ENCODE data around the gene CLDN3.

CLDN3 gene

GRCh38 chr7:73740771-73741170, 29.3 kb downstream of the CLDN3 start:
- H3K4me3 ChIP-seq (ENCODE audit: low read depth, low read length), result no peak overlapping the region
- peak overlapping the region; percentile 15 for H3K4me2 ChIP-seq (ENCODE audit: low read length)
- H3K4ac ChIP-seq (ENCODE audit: low read depth, low read length), result no peak overlapping the region
- H2BK12ac ChIP-seq (ENCODE audit: low read length), result peak overlapping the region; percentile 73
- no peak overlapping the region for H4K12ac ChIP-seq (ENCODE audit: low read depth, low read length)
- H2BK5ac ChIP-seq (ENCODE audit: low read depth, low read length, poor library complexity), result peak overlapping the region; percentile 65
- H3K9me3 ChIP-seq (ENCODE audit: insufficient read depth, low read depth, low read length), result no peaks in the 10 kb centered on the region
- no peak overlapping the region for H2AFZ ChIP-seq (ENCODE audit: insufficient read depth, low read length, poor library complexity)
- no peak overlapping the region for H4K8ac ChIP-seq (ENCODE audit: low read depth, low read length)
- peak; percentile 96 to 99 for DNase-seq
- H3K36me3 ChIP-seq (ENCODE audit: control insufficient read depth in 1 of 2, insufficient read depth in 2 of 2, low read length in 2 of 2), result peaks cover 16 to 18% of the 10 kb centered on the region in 2 experiments
- peak overlapping the region; percentile 64 for H3K14ac ChIP-seq (ENCODE audit: low read length)
- no peak overlapping the region for H3K9ac ChIP-seq (ENCODE audit: low read length)
- peak overlapping the region; percentile 61 for H3K18ac ChIP-seq (ENCODE audit: low read length)
- H3K79me2 ChIP-seq (ENCODE audit: control insufficient read depth, insufficient read depth, low read length, poor library complexity), result peaks cover 13% of the 10 kb centered on the region
- no peaks in the 10 kb centered on the region for H3K27me3 ChIP-seq (ENCODE audit: insufficient read depth, low read length)
- H3K4me1 ChIP-seq (ENCODE audit: control insufficient read depth in 1 of 2, insufficient read depth in 2 of 2, low read length in 2 of 2), result peaks cover 39 to 46% of the 10 kb centered on the region in 2 experiments
- peak overlapping the region; percentile 53 for H2BK120ac ChIP-seq (ENCODE audit: insufficient read depth, low read length, poor library complexity)
- H4K91ac ChIP-seq (ENCODE audit: low read depth, low read length), result peak overlapping the region; percentile 62
- H3K79me1 ChIP-seq (ENCODE audit: low read length), result peaks cover 37% of the 10 kb centered on the region
- peak overlapping the region; percentile 59 for H2AK5ac ChIP-seq (ENCODE audit: low read length)
- H3K23ac ChIP-seq (ENCODE audit: low read length), result no peak overlapping the region
- WGBS (ENCODE audit: extremely low coverage, insufficient coverage, insufficient read length), result no CpG with 5 or more reads among the region's 5 CpGs
- peak overlapping the region; percentile 80 for H3K27ac ChIP-seq (ENCODE audit: low read depth, low read length)

GRCh38 chr7:73740212-73740611, 29.9 kb downstream of the CLDN3 start:
- no peak overlapping the region for H4K12ac ChIP-seq (ENCODE audit: low read depth, low read length)
- no peaks in the 10 kb centered on the region for H3K9me3 ChIP-seq (ENCODE audit: insufficient read depth, low read depth, low read length)
- no peaks in the 10 kb centered on the region for H3K27me3 ChIP-seq (ENCODE audit: insufficient read depth, low read length)
- no peak for DNase-seq
- WGBS (ENCODE audit: extremely low coverage, insufficient coverage, insufficient read length), result no CpG with 5 or more reads among the region's 7 CpGs
- peaks cover 37% of the 10 kb centered on the region for H3K79me1 ChIP-seq (ENCODE audit: low read length)
- no peak overlapping the region for H2AFZ ChIP-seq (ENCODE audit: insufficient read depth, low read length, poor library complexity)
- H2BK5ac ChIP-seq (ENCODE audit: low read depth, low read length, poor library complexity), result peak overlapping the region; percentile 65
- no peak overlapping the region for H3K4me3 ChIP-seq (ENCODE audit: low read depth, low read length)
- no peak overlapping the region for H4K8ac ChIP-seq (ENCODE audit: low read depth, low read length)
- peak overlapping the region; percentile 59 for H2AK5ac ChIP-seq (ENCODE audit: low read length)
- no peak overlapping the region for H3K9ac ChIP-seq (ENCODE audit: low read length)
- peaks cover 13% of the 10 kb centered on the region for H3K79me2 ChIP-seq (ENCODE audit: control insufficient read depth, insufficient read depth, low read length, poor library complexity)
- H3K36me3 ChIP-seq (ENCODE audit: control insufficient read depth in 1 of 2, insufficient read depth in 2 of 2, low read length in 2 of 2), result peaks cover 18 to 20% of the 10 kb centered on the region in 2 experiments
- H3K4ac ChIP-seq (ENCODE audit: low read depth, low read length), result peak overlapping the region; percentile 44
- H3K18ac ChIP-seq (ENCODE audit: low read length), result peak overlapping the region; percentile 61
- peak overlapping the region; percentile 62 for H4K91ac ChIP-seq (ENCODE audit: low read depth, low read length)
- H3K27ac ChIP-seq (ENCODE audit: low read depth, low read length), result peak overlapping the region; percentile 80
- no peak overlapping the region for H3K23ac ChIP-seq (ENCODE audit: low read length)
- H2BK12ac ChIP-seq (ENCODE audit: low read length), result peak overlapping the region; percentile 73
- H3K4me2 ChIP-seq (ENCODE audit: low read length), result no peak overlapping the region
- H3K14ac ChIP-seq (ENCODE audit: low read length), result peak overlapping the region; percentile 64
- peak overlapping the region; percentile 53 for H2BK120ac ChIP-seq (ENCODE audit: insufficient read depth, low read length, poor library complexity)
- H3K4me1 ChIP-seq (ENCODE audit: control insufficient read depth in 1 of 2, insufficient read depth in 2 of 2, low read length in 2 of 2), result peaks cover 39 to 46% of the 10 kb centered on the region in 2 experiments

GRCh38 chr7:73739387-73739767, 30.7 kb downstream of the CLDN3 start:
- H3K4me1 ChIP-seq (ENCODE audit: control insufficient read depth in 1 of 2, insufficient read depth in 2 of 2, low read length in 2 of 2), result peaks cover 39 to 46% of the 10 kb centered on the region in 2 experiments
- peak overlapping the region; percentile 84 for H3K4me3 ChIP-seq (ENCODE audit: low read depth, low read length)
- H3K27me3 ChIP-seq (ENCODE audit: insufficient read depth, low read length), result no peaks in the 10 kb centered on the region
- H3K36me3 ChIP-seq (ENCODE audit: control insufficient read depth in 1 of 2, insufficient read depth in 2 of 2, low read length in 2 of 2), result peaks cover 18 to 20% of the 10 kb centered on the region in 2 experiments
- H3K14ac ChIP-seq (ENCODE audit: low read length), result peak overlapping the region; percentile 95
- peak overlapping the region; percentile 91 for H2BK120ac ChIP-seq (ENCODE audit: insufficient read depth, low read length, poor library complexity)
- DNase-seq, result peak in 1 of 2 donors; percentile 39
- peak overlapping the region; percentile 5 for H2BK12ac ChIP-seq (ENCODE audit: low read length)
- H3K4me2 ChIP-seq (ENCODE audit: low read length), result peak overlapping the region; percentile 75
- peak overlapping the region; percentile 98 for H4K91ac ChIP-seq (ENCODE audit: low read depth, low read length)
- H3K27ac ChIP-seq (ENCODE audit: low read depth, low read length), result peak overlapping the region; percentile 85
- H2AK5ac ChIP-seq (ENCODE audit: low read length), result peak overlapping the region; percentile 85
- H3K79me2 ChIP-seq (ENCODE audit: control insufficient read depth, insufficient read depth, low read length, poor library complexity), result peaks cover 13% of the 10 kb centered on the region
- H3K23ac ChIP-seq (ENCODE audit: low read length), result no peak overlapping the region
- peak overlapping the region; percentile 94 for H2BK5ac ChIP-seq (ENCODE audit: low read depth, low read length, poor library complexity)
- H3K4ac ChIP-seq (ENCODE audit: low read depth, low read length), result peak overlapping the region; percentile 83
- H2AFZ ChIP-seq (ENCODE audit: insufficient read depth, low read length, poor library complexity), result peak overlapping the region; percentile 89
- H3K18ac ChIP-seq (ENCODE audit: low read length), result peak overlapping the region; percentile 97
- H4K12ac ChIP-seq (ENCODE audit: low read depth, low read length), result peak overlapping the region; percentile 94
- WGBS (ENCODE audit: extremely low coverage, insufficient coverage, insufficient read length), result no CpG with 5 or more reads among the region's 13 CpGs
- H4K8ac ChIP-seq (ENCODE audit: low read depth, low read length), result peak overlapping the region; percentile 99
- H3K9ac ChIP-seq (ENCODE audit: low read length), result peak overlapping the region; percentile 86
- H3K79me1 ChIP-seq (ENCODE audit: low read length), result peaks cover 37% of the 10 kb centered on the region
- H3K9me3 ChIP-seq (ENCODE audit: insufficient read depth, low read depth, low read length), result no peaks in the 10 kb centered on the region

- H3K4ac ChIP-seq (ENCODE audit: low read depth, low read length), result peak within 1 kb of the TSS; percentile 83
- no CpG with 5 or more reads among the region's 84 CpGs for WGBS (ENCODE audit: extremely low coverage, insufficient coverage, insufficient read length)
Observed at GRCh38 chr7:73738612-73739386, 31.3 kb downstream of the CLDN3 start, which contains the start of gene ABHD11. TSS of gene ABHD11 (minus strand) at chr7:73738802. CDS start at chr7:73738770, 32 bp downstream.

More at GRCh38 chr7:73738612-73739386, 31.3 kb downstream of the CLDN3 start, which contains the start of gene ABHD11:
- H3K36me3 ChIP-seq (ENCODE audit: control insufficient read depth in 1 of 2, insufficient read depth in 2 of 2, low read length in 2 of 2), result peaks cover 18 to 20% of the 10 kb centered on the region in 2 experiments
- H3K27me3 ChIP-seq (ENCODE audit: insufficient read depth, low read length), result no peaks in the 10 kb centered on the region
- peaks cover 13% of the 10 kb centered on the region for H3K79me2 ChIP-seq (ENCODE audit: control insufficient read depth, insufficient read depth, low read length, poor library complexity)
- H3K23ac ChIP-seq (ENCODE audit: low read length), result no peak within 1 kb of the TSS
- peak within 1 kb of the TSS; percentile 89 for H2AFZ ChIP-seq (ENCODE audit: insufficient read depth, low read length, poor library complexity)
- no peaks in the 10 kb centered on the region for H3K9me3 ChIP-seq (ENCODE audit: insufficient read depth, low read depth, low read length)
- peak within 1 kb of the TSS; percentile 85 for H3K27ac ChIP-seq (ENCODE audit: low read depth, low read length)
- peaks cover 37% of the 10 kb centered on the region for H3K79me1 ChIP-seq (ENCODE audit: low read length)
- peak within 1 kb of the TSS; percentile 94 for H4K12ac ChIP-seq (ENCODE audit: low read depth, low read length)
- peak within 1 kb of the TSS; percentile 85 for H2AK5ac ChIP-seq (ENCODE audit: low read length)
- peak within 1 kb of the TSS; percentile 91 for H2BK120ac ChIP-seq (ENCODE audit: insufficient read depth, low read length, poor library complexity)
- H2BK12ac ChIP-seq (ENCODE audit: low read length), result peak within 1 kb of the TSS; percentile 5
- peak within 1 kb of the TSS; percentile 86 for H3K9ac ChIP-seq (ENCODE audit: low read length)
- H4K8ac ChIP-seq (ENCODE audit: low read depth, low read length), result peak within 1 kb of the TSS; percentile 99
- peak within 1 kb of the TSS; percentile 94 for H2BK5ac ChIP-seq (ENCODE audit: low read depth, low read length, poor library complexity)
- peak within 1 kb of the TSS; percentile 86 for H3K4me3 ChIP-seq (ENCODE audit: low read depth, low read length)
- peaks cover 38 to 46% of the 10 kb centered on the region in 2 experiments for H3K4me1 ChIP-seq (ENCODE audit: control insufficient read depth in 1 of 2, insufficient read depth in 2 of 2, low read length in 2 of 2)
- H3K4me2 ChIP-seq (ENCODE audit: low read length), result peak within 1 kb of the TSS; percentile 82
- peak within 1 kb of the TSS; percentile 97 for H3K18ac ChIP-seq (ENCODE audit: low read length)
- H3K14ac ChIP-seq (ENCODE audit: low read length), result peak within 1 kb of the TSS; percentile 95
- DNase-seq, result peak; percentile 98 to 99
- H4K91ac ChIP-seq (ENCODE audit: low read depth, low read length), result peak within 1 kb of the TSS; percentile 98

All from trophoblast cell (in vitro differentiated cells and primary cell).